Central memory CD8-positive, alpha-beta T cell (primary cell): ENCODE measurements around the gene COX11.

ENCODE experiments used
- ATAC-seq: fragments of 150-1000 bp; cut with Tn5 transposase; replicated peaks from 2 replicates; pipeline ENCODE4 v1.10.0; 2022; ENCODE audit warnings: mild to moderate bottlenecking, moderate FRiP score, moderate number of reproducible peaks; ENCODE audit not compliant: poor library complexity, severe bottlenecking; ENCODE audit errors: extremely low read depth
- DNase-seq, 2 donors: peaks; one replicate each; pipeline ENCODE4 v3.0.0; 2021; ENCODE audit warnings: low spot score in 2 of 2
- H3K27ac Mint-ChIP-seq: one replicate; pipeline ENCODE4 v1.8.0; 2022; ENCODE audit warnings: low read depth, mild to moderate bottlenecking, moderate library complexity, mixed read lengths
- H3K27me3 Mint-ChIP-seq: one replicate; pipeline ENCODE4 v1.8.0; 2022; ENCODE audit warnings: mixed read lengths
- H3K36me3 Mint-ChIP-seq: one replicate; pipeline ENCODE4 v1.8.0; 2022; ENCODE audit warnings: mild to moderate bottlenecking, moderate library complexity, mixed read lengths; ENCODE audit not compliant: insufficient read depth
- H3K4me1 Mint-ChIP-seq: one replicate; pipeline ENCODE4 v1.8.0; 2022; ENCODE audit warnings: mixed read lengths
- H3K4me3 Mint-ChIP-seq: one replicate; pipeline ENCODE4 v1.8.0; 2022; ENCODE audit warnings: mild to moderate bottlenecking, moderate library complexity, mixed read lengths
- H3K9me3 Mint-ChIP-seq: one replicate; pipeline ENCODE4 v1.8.0; 2022; ENCODE audit warnings: mixed read lengths

The COX11 gene

GRCh38 chr17:54948380-54948779, 20.1 kb downstream of the COX11 start:
- DNase-seq (no peak), ATAC-seq (no peak)
- Mint-ChIP-seq H3K36me3 (no peaks in the 10 kb centered on the region), H3K27ac (no peak overlapping the region), H3K4me3 (no peak overlapping the region), H3K4me1 (no peaks in the 10 kb centered on the region), H3K9me3 (no peaks in the 10 kb centered on the region), H3K27me3 (peaks cover 42% of the 10 kb centered on the region)

- Mint-ChIP-seq H3K9me3 (no peaks in the 10 kb centered on the region), H3K36me3 (no peaks in the 10 kb centered on the region), H3K27ac (no peak overlapping the region), H3K27me3 (peaks cover 42% of the 10 kb centered on the region), H3K4me3 (no peak overlapping the region), H3K4me1 (no peaks in the 10 kb centered on the region)
- ATAC-seq = no peak
- DNase-seq = no peak
Observed at GRCh38 chr17:54947396-54947795, 21.1 kb downstream of the COX11 start.

GRCh38 chr17:54945671-54946070, 22.8 kb downstream of the COX11 start:
- H3K9me3 Mint-ChIP-seq = no peaks in the 10 kb centered on the region
- H3K36me3 Mint-ChIP-seq = no peaks in the 10 kb centered on the region
- no peak overlapping the region for H3K4me3 Mint-ChIP-seq
- no peak overlapping the region for H3K27ac Mint-ChIP-seq
- ATAC-seq = no peak
- DNase-seq = no peak
- H3K27me3 Mint-ChIP-seq = peaks cover 42% of the 10 kb centered on the region
- H3K4me1 Mint-ChIP-seq = no peaks in the 10 kb centered on the region

DNA sequence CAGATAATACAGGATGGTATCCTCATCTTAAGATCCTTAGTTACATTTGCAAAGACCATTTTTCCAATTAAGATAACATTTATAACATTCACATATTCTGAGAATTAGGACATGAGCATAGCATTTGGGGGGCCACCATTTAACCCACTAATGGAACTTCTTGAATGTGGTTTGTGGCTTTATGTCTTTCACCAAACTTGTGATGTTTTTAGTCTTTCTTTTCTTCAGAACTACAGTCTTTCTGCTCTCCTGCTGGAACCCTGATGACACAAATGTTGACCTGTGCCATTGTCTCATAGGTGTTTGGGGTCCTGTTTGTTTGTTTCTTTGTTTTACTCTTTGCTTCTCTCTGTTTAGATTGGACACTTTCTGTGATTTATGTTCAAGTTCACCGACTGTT, 23.2 kb downstream of the COX11 start:
- Mint-ChIP-seq H3K27me3 (peaks cover 42% of the 10 kb centered on the region), H3K4me1 (no peaks in the 10 kb centered on the region), H3K9me3 (no peaks in the 10 kb centered on the region), H3K27ac (no peak overlapping the region), H3K4me3 (no peak overlapping the region), H3K36me3 (no peaks in the 10 kb centered on the region)
- DNase-seq = no peak
- ATAC-seq = no peak

DNA sequence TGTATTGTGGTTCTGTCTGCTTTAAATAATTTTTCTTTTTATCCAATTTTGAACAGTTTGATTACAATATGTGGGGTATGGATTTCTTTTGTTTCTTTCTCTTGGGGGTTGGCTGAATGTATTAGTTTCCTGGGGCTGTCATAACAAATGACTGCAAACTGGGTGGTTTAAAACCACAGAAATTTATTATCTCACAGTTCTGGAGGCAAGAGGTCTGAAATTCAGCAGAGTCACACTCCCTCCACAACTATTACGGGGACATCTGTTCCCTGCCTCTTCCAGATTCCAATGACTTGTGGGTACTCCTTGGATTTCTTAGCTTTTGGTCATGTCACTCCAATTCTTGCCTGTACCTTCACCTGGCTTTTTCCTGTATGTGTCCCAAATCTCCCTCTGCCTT, 23.7 kb downstream of the COX11 start:
- H3K4me1 Mint-ChIP-seq = no peaks in the 10 kb centered on the region
- H3K36me3 Mint-ChIP-seq = no peaks in the 10 kb centered on the region
- ATAC-seq = no peak
- peaks cover 42% of the 10 kb centered on the region for H3K27me3 Mint-ChIP-seq
- no peak for DNase-seq
- H3K27ac Mint-ChIP-seq = no peak overlapping the region
- no peak overlapping the region for H3K4me3 Mint-ChIP-seq
- no peaks in the 10 kb centered on the region for H3K9me3 Mint-ChIP-seq

GRCh38 chr17:54941285-54941684, 27.2 kb downstream of the COX11 start:
- H3K4me3 Mint-ChIP-seq = no peak overlapping the region
- no peak for ATAC-seq
- no peaks in the 10 kb centered on the region for H3K36me3 Mint-ChIP-seq
- H3K27me3 Mint-ChIP-seq = peaks cover 17% of the 10 kb centered on the region
- H3K9me3 Mint-ChIP-seq = no peaks in the 10 kb centered on the region
- no peak for DNase-seq
- H3K27ac Mint-ChIP-seq = no peak overlapping the region
- H3K4me1 Mint-ChIP-seq = no peaks in the 10 kb centered on the region

DNA sequence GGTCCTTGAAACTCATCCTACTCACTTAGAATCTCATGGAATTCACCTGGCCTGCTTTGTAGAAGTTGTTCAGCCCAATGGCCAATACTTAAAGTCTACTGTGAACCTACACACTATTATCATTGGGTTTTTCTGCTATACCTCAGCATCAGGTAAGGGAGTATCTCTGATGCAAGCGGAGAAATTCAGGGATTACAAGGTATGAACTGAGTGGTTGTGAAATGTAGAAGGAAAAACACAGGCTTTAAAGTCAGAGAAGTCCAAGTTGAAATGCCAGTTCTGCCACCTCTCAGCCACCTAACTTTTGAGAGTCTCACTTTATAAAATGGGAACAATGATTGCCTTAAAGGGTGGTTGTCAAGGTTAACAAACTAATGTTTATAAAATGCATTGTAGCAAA, 31.0 kb downstream of the COX11 start:
- ATAC-seq (no peak), DNase-seq (no peak)
- Mint-ChIP-seq H3K9me3 (no peaks in the 10 kb centered on the region), H3K4me1 (no peaks in the 10 kb centered on the region), H3K4me3 (no peak overlapping the region), H3K36me3 (no peaks in the 10 kb centered on the region), H3K27ac (no peak overlapping the region), H3K27me3 (peaks cover 26% of the 10 kb centered on the region)

DNA sequence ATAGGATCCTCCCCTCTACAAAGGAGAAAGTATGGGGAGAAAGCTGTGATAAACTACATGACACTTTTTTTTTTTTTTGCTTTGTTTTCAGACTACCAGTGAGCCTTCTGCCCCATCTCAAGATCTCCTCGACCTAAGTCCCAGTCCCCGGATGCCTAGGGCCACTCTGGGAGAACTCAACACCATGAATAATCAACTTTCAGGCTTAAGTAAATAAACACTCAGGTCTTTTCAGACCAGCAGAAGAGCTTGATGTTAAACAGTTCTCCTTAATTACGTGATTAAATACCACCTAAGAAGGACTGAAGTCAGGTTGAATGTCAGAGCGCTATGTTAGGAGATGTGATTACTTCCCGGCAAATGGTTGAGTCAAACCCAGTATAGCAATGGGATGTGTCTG, 31.4 kb downstream of the COX11 start:
- no peaks in the 10 kb centered on the region for H3K9me3 Mint-ChIP-seq
- ATAC-seq (no peak), DNase-seq (no peak)
- no peak overlapping the region for H3K27ac Mint-ChIP-seq
- no peaks in the 10 kb centered on the region for H3K36me3 Mint-ChIP-seq
- H3K4me1 Mint-ChIP-seq = no peaks in the 10 kb centered on the region
- no peak overlapping the region for H3K4me3 Mint-ChIP-seq
- H3K27me3 Mint-ChIP-seq = peaks cover 30% of the 10 kb centered on the region

DNA sequence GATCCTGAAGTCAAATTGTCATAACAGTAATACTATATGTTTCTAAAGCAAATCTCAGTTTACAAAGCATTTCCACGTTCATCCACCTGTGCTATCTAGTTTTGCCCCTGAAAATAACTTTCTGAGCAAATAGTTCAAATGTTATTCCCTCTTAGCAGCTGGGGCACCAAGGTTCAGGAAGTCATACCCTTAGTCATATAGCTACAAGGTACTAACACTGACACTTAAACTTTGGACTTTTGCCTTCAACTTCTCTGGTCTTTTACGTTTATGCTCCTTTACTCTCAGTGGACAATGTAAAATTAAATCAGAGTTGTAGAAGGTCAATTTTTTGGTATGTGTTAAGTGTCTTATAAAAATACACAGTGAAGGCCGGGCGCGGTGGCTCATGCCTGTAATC, 33.0 kb downstream of the COX11 start:
- H3K4me1 Mint-ChIP-seq = no peaks in the 10 kb centered on the region
- H3K9me3 Mint-ChIP-seq = no peaks in the 10 kb centered on the region
- no peak overlapping the region for H3K27ac Mint-ChIP-seq
- no peak overlapping the region for H3K4me3 Mint-ChIP-seq
- no peak for DNase-seq
- no peak for ATAC-seq
- no peaks in the 10 kb centered on the region for H3K36me3 Mint-ChIP-seq
- H3K27me3 Mint-ChIP-seq = peaks cover 35% of the 10 kb centered on the region

DNA sequence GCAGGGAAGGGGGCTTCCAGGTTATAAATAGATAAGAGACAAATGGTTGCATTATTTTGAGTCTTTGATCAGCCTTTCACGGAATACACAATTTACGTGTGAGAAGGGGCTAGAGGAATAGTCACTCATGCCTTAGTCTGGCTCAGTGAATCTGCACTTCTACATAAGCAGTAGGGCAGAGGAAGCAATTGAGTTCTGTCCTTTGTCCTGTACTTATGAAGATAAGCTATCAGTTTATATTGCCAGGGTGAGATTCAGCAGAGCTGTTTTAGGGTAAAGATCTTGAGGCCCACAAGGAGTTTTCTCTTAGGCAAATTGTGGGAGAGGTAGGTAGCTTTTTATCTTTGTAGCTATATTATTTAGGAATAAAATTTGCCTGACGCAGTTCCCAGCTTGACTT, 34.5 kb downstream of the COX11 start:
- DNase-seq (no peak), ATAC-seq (no peak)
- no peaks in the 10 kb centered on the region for H3K4me1 Mint-ChIP-seq
- H3K9me3 Mint-ChIP-seq = no peaks in the 10 kb centered on the region
- H3K4me3 Mint-ChIP-seq = no peak overlapping the region
- H3K27me3 Mint-ChIP-seq = peaks cover 38% of the 10 kb centered on the region
- no peak overlapping the region for H3K27ac Mint-ChIP-seq
- no peaks in the 10 kb centered on the region for H3K36me3 Mint-ChIP-seq

DNA sequence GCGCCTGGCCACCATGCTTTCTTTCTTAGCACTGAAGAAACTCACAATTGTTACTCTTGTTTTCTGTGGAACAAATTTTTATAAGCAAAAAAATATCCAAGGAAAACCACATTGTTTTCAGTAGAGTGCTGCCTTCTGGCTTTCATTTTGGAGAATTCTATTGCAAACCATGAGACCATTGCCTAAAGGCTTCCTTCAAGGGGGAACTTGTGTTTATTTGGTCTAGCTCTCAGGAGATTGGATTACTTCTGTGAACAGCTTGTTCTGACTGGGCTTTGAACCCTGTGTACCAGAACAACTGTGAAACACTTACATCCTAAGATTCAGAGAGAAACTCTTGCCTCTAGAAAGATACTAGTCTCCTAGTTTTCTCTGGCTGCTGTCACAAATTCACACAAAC, 35.7 kb downstream of the COX11 start:
- Mint-ChIP-seq H3K27me3 (peaks cover 50% of the 10 kb centered on the region), H3K4me3 (no peak overlapping the region), H3K27ac (no peak overlapping the region), H3K4me1 (no peaks in the 10 kb centered on the region), H3K9me3 (no peaks in the 10 kb centered on the region), H3K36me3 (no peaks in the 10 kb centered on the region)
- DNase-seq (no peak), ATAC-seq (no peak)

- ATAC-seq = no peak
- Mint-ChIP-seq H3K4me1 (no peaks in the 10 kb centered on the region), H3K36me3 (no peaks in the 10 kb centered on the region), H3K9me3 (no peaks in the 10 kb centered on the region), H3K27me3 (peaks cover 60% of the 10 kb centered on the region), H3K4me3 (no peak overlapping the region), H3K27ac (no peak overlapping the region)
- DNase-seq = no peak
Observed at GRCh38 chr17:54927525-54927924, 40.9 kb downstream of the COX11 start.

GRCh38 chr17:54924405-54924804, 44.0 kb downstream of the COX11 start:
- H3K4me3 Mint-ChIP-seq = no peak overlapping the region
- DNase-seq (no peak), ATAC-seq (no peak)
- no peaks in the 10 kb centered on the region for H3K36me3 Mint-ChIP-seq
- no peak overlapping the region for H3K27ac Mint-ChIP-seq
- H3K4me1 Mint-ChIP-seq = no peaks in the 10 kb centered on the region
- no peaks in the 10 kb centered on the region for H3K9me3 Mint-ChIP-seq
- H3K27me3 Mint-ChIP-seq = peaks cover 67% of the 10 kb centered on the region

DNA sequence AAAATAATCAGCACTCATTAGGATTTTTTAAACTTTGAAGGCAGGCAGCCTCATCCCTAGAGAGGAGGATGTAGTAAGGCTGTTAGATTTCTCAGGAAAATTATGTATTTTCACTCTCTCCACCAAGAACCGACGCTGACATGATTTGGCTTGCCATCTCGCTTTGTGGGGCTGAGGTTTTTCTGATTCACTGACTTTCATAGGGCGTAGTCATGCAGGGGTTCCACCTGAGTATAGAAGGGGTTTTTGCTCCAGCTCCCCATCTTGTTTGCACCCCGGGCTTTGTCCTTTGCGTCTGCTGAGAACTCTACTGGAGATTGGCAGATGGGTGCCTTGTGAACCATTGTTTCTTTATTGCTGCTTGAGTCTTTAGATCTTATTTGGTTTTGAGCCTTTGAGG, 47.6 kb downstream of the COX11 start:
- Mint-ChIP-seq H3K27ac (no peak overlapping the region), H3K36me3 (no peaks in the 10 kb centered on the region), H3K27me3 (peaks cover 41% of the 10 kb centered on the region), H3K9me3 (no peaks in the 10 kb centered on the region), H3K4me3 (no peak overlapping the region), H3K4me1 (no peaks in the 10 kb centered on the region)
- ATAC-seq (no peak), DNase-seq (no peak)
